Astrocyte (in vitro differentiated cells and primary cell): ENCODE data around the gene ATP11A. TPM values are rescaled to one million over a fixed set of nuclear protein-coding genes. Genes with fewer than 3 reads are reported as not detected.

ENCODE experiments used
- DNase-seq: peaks from one replicate; pipeline ENCODE4 v3.0.0-alpha.2; 2010; ENCODE audit warnings: low read depth
- FAIRE-seq: peaks from 2 replicates; lab custom pipeline; 2011; peaks lifted over from hg19 to GRCh38; lab: Jason Lieb, UNC
- H2AFZ ChIP-seq: 2 replicates; pipeline ENCODE4 v1.6.0; 2012; ENCODE audit warnings: low read depth, low read length, inconsistent platforms
- H3K27ac ChIP-seq: 2 replicates; pipeline ENCODE4 v1.5.1; 2011; ENCODE audit warnings: low read depth, low read length, inconsistent platforms
- H3K27me3 ChIP-seq: 2 replicates; pipeline ENCODE4 v1.6.0; 2011; ENCODE audit warnings: low read length, inconsistent platforms; ENCODE audit not compliant: insufficient read depth
- H3K36me3 ChIP-seq: 2 replicates; pipeline ENCODE4 v1.5.1; 2011; ENCODE audit warnings: low read length, inconsistent platforms; ENCODE audit not compliant: insufficient read depth
- H3K4me1 ChIP-seq: 2 replicates; pipeline ENCODE4 v1.5.1; 2011; ENCODE audit warnings: low read length, inconsistent platforms; ENCODE audit not compliant: insufficient read depth
- H3K4me2 ChIP-seq: 2 replicates; pipeline ENCODE4 v1.6.0; 2012; ENCODE audit warnings: low read length, inconsistent platforms
- H3K4me3 ChIP-seq: 2 replicates; pipeline ENCODE4 v1.5.1; 2011; ENCODE audit warnings: low read depth, mild to moderate bottlenecking, low read length, inconsistent platforms; ENCODE audit not compliant: insufficient read depth
- H3K79me2 ChIP-seq: 2 replicates; pipeline ENCODE4 v1.6.0; 2012; ENCODE audit warnings: mild to moderate bottlenecking, low read length, inconsistent platforms; ENCODE audit not compliant: insufficient read depth
- H3K9ac ChIP-seq: 2 replicates; pipeline ENCODE4 v1.6.0; 2012; ENCODE audit warnings: mild to moderate bottlenecking, low read length, inconsistent platforms
- H3K9me3 ChIP-seq: 2 replicates; pipeline ENCODE4 v1.5.1; 2012; ENCODE audit warnings: low read depth, mild to moderate bottlenecking, low read length, inconsistent platforms; ENCODE audit not compliant: insufficient read depth
- H4K20me1 ChIP-seq: 2 replicates; pipeline ENCODE4 v1.6.0; 2012; ENCODE audit warnings: low read length, inconsistent platforms; ENCODE audit not compliant: insufficient read depth
- H3K27ac Mint-ChIP-seq: one replicate; pipeline ENCODE4 v1.8.0; 2021; ENCODE audit warnings: mild to moderate bottlenecking, mixed read lengths; ENCODE audit not compliant: unreplicated experiment
- H3K27me3 Mint-ChIP-seq: one replicate; pipeline ENCODE4 v1.8.0; 2021; ENCODE audit warnings: low read depth, mixed read lengths; ENCODE audit not compliant: unreplicated experiment
- H3K36me3 Mint-ChIP-seq: one replicate; pipeline ENCODE4 v1.8.0; 2021; ENCODE audit warnings: low read depth, mixed read lengths; ENCODE audit not compliant: unreplicated experiment
- H3K4me1 Mint-ChIP-seq: one replicate; pipeline ENCODE4 v1.8.0; 2021; ENCODE audit warnings: low read depth, mixed read lengths; ENCODE audit not compliant: unreplicated experiment
- H3K4me3 Mint-ChIP-seq: one replicate; pipeline ENCODE4 v1.8.0; 2021; ENCODE audit warnings: mild to moderate bottlenecking, moderate library complexity, mixed read lengths; ENCODE audit not compliant: unreplicated experiment
- H3K9me3 Mint-ChIP-seq: one replicate; pipeline ENCODE4 v1.8.0; 2021; ENCODE audit warnings: mild to moderate bottlenecking, mixed read lengths; ENCODE audit not compliant: unreplicated experiment
- EZH2 ChIP-seq: IDR thresholded peaks from 2 replicates; pipeline ENCODE4 v1.6.1; 2012; ENCODE audit warnings: mild to moderate bottlenecking, low read length, inconsistent platforms; ENCODE audit not compliant: insufficient read depth
- total RNA-seq: library from RNA; stranded (reverse); gene quantifications from 2 replicates; pipeline ENCODE4 v1.2.1, GENCODE V29; 2021
- TF ChIP-seq, protein P1 (sequence below): IDR thresholded peaks from 2 replicates; pipeline ENCODE4 v1.5.1; 2011; ENCODE audit warnings: low read depth, mild to moderate bottlenecking, inconsistent platforms, low read length, moderate library complexity; ENCODE audit not compliant: insufficient read depth

The ATP11A gene
- total RNA-seq, 1 donor from 2014 or later: 38.9 TPM

DNA sequence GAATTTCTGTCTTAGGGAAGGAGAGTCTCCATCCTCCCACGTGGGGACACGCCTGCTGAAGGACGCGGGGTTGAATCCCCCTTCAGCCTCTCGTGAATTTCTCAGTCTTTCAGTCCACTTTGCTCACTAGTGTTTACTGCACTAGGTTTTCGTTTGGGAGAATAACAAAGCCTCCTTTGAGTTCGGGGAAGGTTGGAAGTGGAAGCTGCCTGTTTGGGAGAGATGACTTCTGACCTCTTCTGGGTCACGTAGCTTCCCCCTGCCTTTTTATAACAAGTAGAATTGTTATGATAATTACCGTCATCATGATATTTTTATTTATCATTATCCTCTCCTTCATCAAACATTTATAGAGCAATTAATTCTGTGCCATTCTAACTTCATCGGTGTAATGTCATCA lies 60.7 kb downstream of the ATP11A start:
- Histone ChIP-seq H3K4me1 (no peaks in the 10 kb centered on the region), H3K36me3 (no peaks in the 10 kb centered on the region), H3K9me3 (no peaks in the 10 kb centered on the region), H3K4me3 (no peak overlapping the region), H3K79me2 (no peaks in the 10 kb centered on the region), H3K4me2 (no peak overlapping the region), H3K27ac (no peak overlapping the region), H4K20me1 (peaks cover 2% of the 10 kb centered on the region), H3K9ac (no peak overlapping the region), H2AFZ (no peak overlapping the region), H3K27me3 (no peaks in the 10 kb centered on the region)
- Mint-ChIP-seq H3K36me3 (peaks cover 3% of the 10 kb centered on the region), H3K27ac (no peak overlapping the region), H3K27me3 (no peaks in the 10 kb centered on the region), H3K4me1 (peaks cover 2% of the 10 kb centered on the region), H3K9me3 (no peaks in the 10 kb centered on the region), H3K4me3 (no peak overlapping the region)
- no peak for DNase-seq
- TF ChIP-seq, protein P1, sequence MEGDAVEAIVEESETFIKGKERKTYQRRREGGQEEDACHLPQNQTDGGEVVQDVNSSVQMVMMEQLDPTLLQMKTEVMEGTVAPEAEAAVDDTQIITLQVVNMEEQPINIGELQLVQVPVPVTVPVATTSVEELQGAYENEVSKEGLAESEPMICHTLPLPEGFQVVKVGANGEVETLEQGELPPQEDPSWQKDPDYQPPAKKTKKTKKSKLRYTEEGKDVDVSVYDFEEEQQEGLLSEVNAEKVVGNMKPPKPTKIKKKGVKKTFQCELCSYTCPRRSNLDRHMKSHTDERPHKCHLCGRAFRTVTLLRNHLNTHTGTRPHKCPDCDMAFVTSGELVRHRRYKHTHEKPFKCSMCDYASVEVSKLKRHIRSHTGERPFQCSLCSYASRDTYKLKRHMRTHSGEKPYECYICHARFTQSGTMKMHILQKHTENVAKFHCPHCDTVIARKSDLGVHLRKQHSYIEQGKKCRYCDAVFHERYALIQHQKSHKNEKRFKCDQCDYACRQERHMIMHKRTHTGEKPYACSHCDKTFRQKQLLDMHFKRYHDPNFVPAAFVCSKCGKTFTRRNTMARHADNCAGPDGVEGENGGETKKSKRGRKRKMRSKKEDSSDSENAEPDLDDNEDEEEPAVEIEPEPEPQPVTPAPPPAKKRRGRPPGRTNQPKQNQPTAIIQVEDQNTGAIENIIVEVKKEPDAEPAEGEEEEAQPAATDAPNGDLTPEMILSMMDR: no peak
- TF ChIP-seq EZH2: no peak
- FAIRE-seq: no peak

DNA sequence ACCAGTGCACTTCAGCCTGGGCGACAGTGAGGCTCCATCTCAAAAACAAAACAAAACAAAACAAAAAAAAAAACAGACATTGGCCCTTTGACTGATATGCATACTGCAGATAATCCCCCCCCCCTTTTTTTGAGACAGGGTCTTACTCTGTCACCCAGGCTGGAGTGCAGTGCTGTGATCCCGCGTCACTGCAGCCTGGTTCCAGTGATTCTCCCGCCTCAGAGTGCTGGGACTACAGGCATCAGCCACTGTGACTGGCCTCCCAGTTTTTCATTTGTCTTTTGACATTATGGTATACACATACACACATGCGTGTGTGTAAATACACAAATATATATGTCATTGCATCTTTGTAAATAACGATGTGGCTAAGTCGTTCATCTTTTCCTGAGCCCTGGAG lies 61.8 kb downstream of the ATP11A start:
- no peak overlapping the region for H3K27ac Mint-ChIP-seq
- peaks cover 3% of the 10 kb centered on the region for H3K36me3 Mint-ChIP-seq
- no peak for DNase-seq
- no peaks in the 10 kb centered on the region for H3K27me3 Mint-ChIP-seq
- Histone ChIP-seq H2AFZ (no peak overlapping the region), H3K9me3 (no peaks in the 10 kb centered on the region), H3K4me3 (no peak overlapping the region), H3K27me3 (no peaks in the 10 kb centered on the region), H3K4me2 (no peak overlapping the region), H3K36me3 (no peaks in the 10 kb centered on the region), H3K79me2 (no peaks in the 10 kb centered on the region), H3K4me1 (no peaks in the 10 kb centered on the region), H4K20me1 (peaks cover 2% of the 10 kb centered on the region), H3K9ac (no peak overlapping the region), H3K27ac (no peak overlapping the region)
- no peak for FAIRE-seq
- TF ChIP-seq EZH2: no peak
- TF ChIP-seq, protein P1: no peak
- H3K4me3 Mint-ChIP-seq: no peak overlapping the region
- H3K4me1 Mint-ChIP-seq: peaks cover 2% of the 10 kb centered on the region
- H3K9me3 Mint-ChIP-seq: no peaks in the 10 kb centered on the region

- Histone ChIP-seq H3K79me2 (no peaks in the 10 kb centered on the region), H3K4me2 (no peak overlapping the region), H3K27ac (no peak overlapping the region), H3K27me3 (no peaks in the 10 kb centered on the region), H3K4me1 (no peaks in the 10 kb centered on the region), H3K4me3 (no peak overlapping the region), H2AFZ (no peak overlapping the region), H3K36me3 (no peaks in the 10 kb centered on the region), H3K9me3 (no peaks in the 10 kb centered on the region), H3K9ac (no peak overlapping the region), H4K20me1 (no peaks in the 10 kb centered on the region)
- Mint-ChIP-seq H3K36me3 (peaks cover 3% of the 10 kb centered on the region), H3K4me1 (peaks cover 5% of the 10 kb centered on the region), H3K9me3 (no peaks in the 10 kb centered on the region), H3K27ac (no peak overlapping the region), H3K4me3 (no peak overlapping the region), H3K27me3 (no peaks in the 10 kb centered on the region)
- FAIRE-seq: no peak
- no peak for DNase-seq
- TF ChIP-seq, protein P1: no peak
- no peak for TF ChIP-seq EZH2
These were observed 62.4 kb downstream of the ATP11A start for GRCh38 chr13:112752211-112752610.
